Endothelial cell of umbilical vein (primary cell): ENCODE measurements around the gene TIA1. TPM values are rescaled to one million over a fixed set of nuclear protein-coding genes. Genes with fewer than 3 reads are reported as not detected.

Experiments used
- BruUV-seq: library from RNA; stranded (reverse); fragments of 400-500 nt; replicated peaks from 2 replicates; lab custom pipeline; 2021; lab: Mats Ljungman, UMichigan
- CTCF ChIA-PET: fragments of 300-600, 350-600 bp; sonication (Branson Sonifier 250); formaldehyde crosslinking; loops from one replicate; lab custom pipeline; 2021; ENCODE audit warnings: antibody characterized with exemption, inconsistent platforms; lab: Charles Lee
- POLR2A ChIA-PET: fragments of 300-600, 350-600 bp; sonication (Branson Sonifier 250); formaldehyde crosslinking; loops from one replicate; lab custom pipeline; 2021; ENCODE audit warnings: antibody characterized with exemption, inconsistent platforms; lab: Charles Lee
- DNase-seq: peaks from one replicate; pipeline ENCODE4 v3.0.0-alpha.2; 2011; ENCODE audit warnings: low read depth, low spot score
- FAIRE-seq: peaks from 2 replicates; lab custom pipeline; 2011; peaks lifted over from hg19 to GRCh38; lab: Jason Lieb, UNC
- H2AFZ ChIP-seq: 2 replicates; pipeline ENCODE4 v1.6.0; 2012; ENCODE audit warnings: low read depth, low read length, control low read depth, inconsistent platforms
- H3K27ac ChIP-seq: 2 replicates; pipeline ENCODE4 v1.5.1; 2011; ENCODE audit warnings: low read depth, mild to moderate bottlenecking, control low read depth, low read length, moderate library complexity; ENCODE audit not compliant: insufficient read depth
- H3K27me3 ChIP-seq, 2 experiments: 2 replicates each; pipeline versions ENCODE4 v1.6.0 to v1.6.1; 2011; ENCODE audit warnings: low read length in 2 of 2, mixed read lengths in 1 of 2; ENCODE audit not compliant: control insufficient read depth in 2 of 2, insufficient read depth in 2 of 2
- H3K36me3 ChIP-seq, 2 experiments: 2 replicates in 1 of 2; 3 replicates in 1 of 2; pipeline ENCODE4 v1.5.1; 2011; ENCODE audit warnings: low read length in 2 of 2, mild to moderate bottlenecking in 1 of 2, moderate library complexity in 1 of 2; ENCODE audit not compliant: control insufficient read depth in 2 of 2, insufficient read depth in 2 of 2; ENCODE audit errors: extremely low read depth in 1 of 2
- H3K4me1 ChIP-seq: 3 replicates; pipeline ENCODE4 v1.5.1; 2011; ENCODE audit warnings: mild to moderate bottlenecking, low read length; ENCODE audit not compliant: control insufficient read depth, insufficient read depth; ENCODE audit errors: extremely low read depth
- H3K4me2 ChIP-seq: 2 replicates; pipeline ENCODE4 v1.6.1; 2011; ENCODE audit warnings: low read length, control low read depth, mixed read lengths; ENCODE audit not compliant: insufficient read depth
- H3K4me3 ChIP-seq, 3 experiments: fragments of 200-600 bp in 1 of 3; sonication (generic), shearing (Covaris generic) in 1 of 3; replicated peaks in 1 of 3; 2 replicates each; pipeline ENCODE4 v1.5.1; 2011 to 2016; ENCODE audit warnings: control low read depth in 3 of 3, low read length in 3 of 3, mild to moderate bottlenecking in 2 of 3, inconsistent platforms in 1 of 3, low read depth in 1 of 3, moderate library complexity in 1 of 3; ENCODE audit not compliant: insufficient read depth in 1 of 3
- H3K79me2 ChIP-seq: 2 replicates; pipeline ENCODE4 v1.6.0; 2012; ENCODE audit warnings: low read length, inconsistent platforms; ENCODE audit not compliant: control insufficient read depth, insufficient read depth
- H3K9ac ChIP-seq: replicated peaks from 2 replicates; pipeline ENCODE3; 2011; ENCODE audit warnings: low read length, control low read depth; ENCODE audit not compliant: insufficient read depth; ENCODE audit errors: extremely low read depth
- H3K9me1 ChIP-seq: replicated peaks from 3 replicates; pipeline ENCODE4 v1.6.0; 2011; ENCODE audit warnings: mild to moderate bottlenecking, low read length; ENCODE audit not compliant: control insufficient read depth, insufficient read depth; ENCODE audit errors: extremely low read depth
- H3K9me3 ChIP-seq: replicated peaks from 2 replicates; pipeline ENCODE4 v1.5.1; 2012; ENCODE audit warnings: low read length, inconsistent platforms; ENCODE audit not compliant: control insufficient read depth, insufficient read depth
- H4K20me1 ChIP-seq: replicated peaks from 2 replicates; pipeline ENCODE3; 2011; ENCODE audit warnings: mild to moderate bottlenecking, low read length; ENCODE audit not compliant: control insufficient read depth, insufficient read depth; ENCODE audit errors: extremely low read depth
- EZH2 ChIP-seq: IDR thresholded peaks from 2 replicates; pipeline ENCODE4 v1.6.1; 2012; ENCODE audit warnings: borderline replicate concordance, low read depth, mild to moderate bottlenecking, moderate library complexity, low read length, inconsistent platforms; ENCODE audit not compliant: severe bottlenecking
- FOS ChIP-seq: IDR thresholded peaks from 2 replicates; pipeline ENCODE4 v1.6.1; 2011; ENCODE audit warnings: mild to moderate bottlenecking, low read length, moderate library complexity, borderline replicate concordance; ENCODE audit not compliant: insufficient read depth
- GATA2 ChIP-seq: IDR thresholded peaks from 2 replicates; pipeline ENCODE4 v1.7.0; 2011; ENCODE audit warnings: low read depth, mild to moderate bottlenecking, moderate library complexity, mixed read lengths, low read length; ENCODE audit not compliant: insufficient read length, insufficient read depth
- JUN ChIP-seq: IDR thresholded peaks from 2 replicates; pipeline ENCODE4 v1.6.1; 2011; ENCODE audit warnings: borderline replicate concordance, low read depth; ENCODE audit not compliant: insufficient read length, insufficient read depth
- MYC ChIP-seq: IDR thresholded peaks from one replicate; pipeline ENCODE4 v1.6.1; 2011; ENCODE audit warnings: mild to moderate bottlenecking, low read depth, low read length
- POLR2A ChIP-seq: IDR thresholded peaks from 2 replicates; pipeline ENCODE4 v1.6.1; 2012; ENCODE audit warnings: low read depth, mild to moderate bottlenecking, control low read depth, low read length
- POLR2AphosphoS5 ChIP-seq: IDR thresholded peaks from 2 replicates; pipeline ENCODE4 v1.6.1; 2012; ENCODE audit warnings: low read depth, mild to moderate bottlenecking, control low read depth, low read length, moderate library complexity; ENCODE audit not compliant: insufficient read depth
- dilution Hi-C: fragments of 300-500 bp; cut with MboI; formaldehyde crosslinking; loops from one replicate; pipeline ENCODE4 v1.15.0; 2019; ENCODE audit warnings: low sequenced_read_pairs; ENCODE audit not compliant: extremely low pct_ligation_motif_present
- intact Hi-C: fragments of 100-400 bp; cut with micrococcal nuclease; formaldehyde crosslinking; loops from one replicate; pipeline ENCODE4 v1.10.0; 2022
- polyA plus RNA-seq, 4 experiments: library from polyadenylated mRNA; depleted of rRNA in 3 of 4; stranded (reverse) in 3 of 4; unstranded in 1 of 4; fragments of >200 nt; gene quantifications; 2 replicates each; pipeline versions ENCODE4 v1.2.1 to v1.2.3, GENCODE V29; 2011 to 2012; ENCODE audit warnings: missing spikeins in 1 of 4
- total RNA-seq: library from RNA; stranded (reverse); gene quantifications from 2 replicates; pipeline ENCODE4 v1.2.3, GENCODE V29; 2021
- TF ChIP-seq, protein P1 (sequence below): IDR thresholded peaks from 2 replicates; pipeline ENCODE4 v1.6.1; 2011; ENCODE audit not compliant: insufficient read depth, insufficient read length
- TF ChIP-seq, protein P2 (sequence below), 2 donors: IDR thresholded peaks; 1 replicate in 1 of 2; 2 replicates in 1 of 2; pipeline ENCODE4 v1.5.1; 2011; ENCODE audit warnings: low read length in 2 of 2, mild to moderate bottlenecking in 2 of 2, moderate library complexity in 2 of 2, control low read depth in 1 of 2, inconsistent platforms in 1 of 2, low read depth in 1 of 2; ENCODE audit not compliant: insufficient read depth in 1 of 2; ENCODE audit errors: extremely low read depth in 1 of 2

Gene TIA1
- total and polyA plus RNA-seq, 2 donors (not counting 3 experiments of a cell fraction or from before 2014, with no cell fraction given) = 60.2 to 163 TPM

DNA sequence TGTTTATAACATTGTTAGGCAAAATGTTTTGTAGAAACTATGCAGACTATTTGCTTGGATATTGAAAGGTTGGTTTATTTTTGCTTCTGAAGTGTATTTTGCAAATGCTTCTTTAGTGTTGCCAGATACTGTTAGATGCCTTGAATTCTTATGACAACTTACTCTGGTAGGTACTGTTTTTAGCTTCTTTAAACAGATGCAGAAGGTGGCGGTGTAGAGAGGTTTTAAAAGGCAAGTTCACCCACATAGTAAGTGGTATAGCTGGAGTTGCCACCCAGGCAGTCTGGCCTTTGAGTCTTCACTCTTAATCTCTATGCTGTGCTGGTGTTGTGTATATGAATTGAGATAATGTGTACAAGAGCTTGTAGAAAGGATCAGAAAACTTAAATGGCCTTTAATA, 13.1 kb upstream of the TIA1 start:
- Histone ChIP-seq H2AFZ (no peak overlapping the region), H3K9ac (no peak overlapping the region), H4K20me1 (no peaks in the 10 kb centered on the region), H3K36me3 (no peaks in the 10 kb centered on the region), H3K27ac (no peak overlapping the region), H3K79me2 (no peaks in the 10 kb centered on the region), H3K4me1 (peaks cover 4% of the 10 kb centered on the region), H3K27me3 (no peaks in the 10 kb centered on the region), H3K4me2 (no peak overlapping the region), H3K4me3 (no peak overlapping the region), H3K9me1 (no peaks in the 10 kb centered on the region), H3K9me3 (no peaks in the 10 kb centered on the region)
- ChIA-PET CTCF (interaction anchor here (1.2 kb wide), 1 partner anchor 27 kb away, joined by 3 read pairs; no protein-coding TSS in a partner anchor), POLR2A (no interaction called here)
- dilution Hi-C loops = no loop called here
- intact Hi-C loops = no loop called here
- TF ChIP-seq MYC (no peak), POLR2AphosphoS5 (no peak), EZH2 (no peak), POLR2A (no peak), FOS (no peak), GATA2 (no peak), JUN (no peak)
- TF ChIP-seq, protein P1, sequence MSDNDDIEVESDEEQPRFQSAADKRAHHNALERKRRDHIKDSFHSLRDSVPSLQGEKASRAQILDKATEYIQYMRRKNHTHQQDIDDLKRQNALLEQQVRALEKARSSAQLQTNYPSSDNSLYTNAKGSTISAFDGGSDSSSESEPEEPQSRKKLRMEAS = no peak
- TF ChIP-seq, protein P2, sequence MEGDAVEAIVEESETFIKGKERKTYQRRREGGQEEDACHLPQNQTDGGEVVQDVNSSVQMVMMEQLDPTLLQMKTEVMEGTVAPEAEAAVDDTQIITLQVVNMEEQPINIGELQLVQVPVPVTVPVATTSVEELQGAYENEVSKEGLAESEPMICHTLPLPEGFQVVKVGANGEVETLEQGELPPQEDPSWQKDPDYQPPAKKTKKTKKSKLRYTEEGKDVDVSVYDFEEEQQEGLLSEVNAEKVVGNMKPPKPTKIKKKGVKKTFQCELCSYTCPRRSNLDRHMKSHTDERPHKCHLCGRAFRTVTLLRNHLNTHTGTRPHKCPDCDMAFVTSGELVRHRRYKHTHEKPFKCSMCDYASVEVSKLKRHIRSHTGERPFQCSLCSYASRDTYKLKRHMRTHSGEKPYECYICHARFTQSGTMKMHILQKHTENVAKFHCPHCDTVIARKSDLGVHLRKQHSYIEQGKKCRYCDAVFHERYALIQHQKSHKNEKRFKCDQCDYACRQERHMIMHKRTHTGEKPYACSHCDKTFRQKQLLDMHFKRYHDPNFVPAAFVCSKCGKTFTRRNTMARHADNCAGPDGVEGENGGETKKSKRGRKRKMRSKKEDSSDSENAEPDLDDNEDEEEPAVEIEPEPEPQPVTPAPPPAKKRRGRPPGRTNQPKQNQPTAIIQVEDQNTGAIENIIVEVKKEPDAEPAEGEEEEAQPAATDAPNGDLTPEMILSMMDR (IDR thresholded peaks at IDR 0.05; ENCODE audit: extremely low read depth in 1 of 2, insufficient read depth in 1 of 2, low read depth in 1 of 2, low read length in 2 of 2) = no peak
- no TSS peak for BruUV-seq
- no peak for DNase-seq
- FAIRE-seq = no peak
